ENCODE results near the gene ACTL7A.

DNA sequence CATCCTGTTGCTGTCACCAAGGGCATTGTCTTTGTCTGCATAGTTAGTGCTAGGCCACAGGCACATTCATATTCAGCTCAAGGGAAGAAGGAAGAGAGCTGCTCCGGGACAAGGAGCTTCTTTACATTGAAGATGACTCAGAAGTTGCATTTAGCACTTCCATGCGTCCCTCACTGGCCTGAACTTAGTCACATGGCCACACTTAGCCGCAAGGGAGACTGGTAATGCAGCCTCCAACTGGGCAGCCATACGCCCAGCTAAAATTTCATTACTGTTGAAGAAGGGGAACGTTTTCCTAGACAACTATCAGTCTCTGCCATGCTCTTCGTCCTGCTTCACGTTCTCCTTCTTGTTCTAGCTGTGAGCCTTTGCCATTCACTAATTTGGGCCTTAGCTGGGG, 26.2 kb upstream of the ACTL7A start:
- TF ChIP-seq POLR2A (IDR thresholded peaks at IDR 0.05), result no peak
- TF ChIP-seq, protein P1, sequence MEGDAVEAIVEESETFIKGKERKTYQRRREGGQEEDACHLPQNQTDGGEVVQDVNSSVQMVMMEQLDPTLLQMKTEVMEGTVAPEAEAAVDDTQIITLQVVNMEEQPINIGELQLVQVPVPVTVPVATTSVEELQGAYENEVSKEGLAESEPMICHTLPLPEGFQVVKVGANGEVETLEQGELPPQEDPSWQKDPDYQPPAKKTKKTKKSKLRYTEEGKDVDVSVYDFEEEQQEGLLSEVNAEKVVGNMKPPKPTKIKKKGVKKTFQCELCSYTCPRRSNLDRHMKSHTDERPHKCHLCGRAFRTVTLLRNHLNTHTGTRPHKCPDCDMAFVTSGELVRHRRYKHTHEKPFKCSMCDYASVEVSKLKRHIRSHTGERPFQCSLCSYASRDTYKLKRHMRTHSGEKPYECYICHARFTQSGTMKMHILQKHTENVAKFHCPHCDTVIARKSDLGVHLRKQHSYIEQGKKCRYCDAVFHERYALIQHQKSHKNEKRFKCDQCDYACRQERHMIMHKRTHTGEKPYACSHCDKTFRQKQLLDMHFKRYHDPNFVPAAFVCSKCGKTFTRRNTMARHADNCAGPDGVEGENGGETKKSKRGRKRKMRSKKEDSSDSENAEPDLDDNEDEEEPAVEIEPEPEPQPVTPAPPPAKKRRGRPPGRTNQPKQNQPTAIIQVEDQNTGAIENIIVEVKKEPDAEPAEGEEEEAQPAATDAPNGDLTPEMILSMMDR (IDR thresholded peaks at IDR 0.05), result no peak

Data from thyroid gland (tissue), 4 donors.